ENCODE data around the gene C13orf46. TPM values are rescaled to one million over a fixed set of nuclear protein-coding genes. Genes with fewer than 3 reads are reported as not detected.
A peak's percentile ranks its signal among the peaks of the same experiment; 100 is the strongest.

C13orf46 gene
- total RNA-seq, 3 donors from 2014 or later = 1.3 to 1.8 (median 1.6) TPM

DNA sequence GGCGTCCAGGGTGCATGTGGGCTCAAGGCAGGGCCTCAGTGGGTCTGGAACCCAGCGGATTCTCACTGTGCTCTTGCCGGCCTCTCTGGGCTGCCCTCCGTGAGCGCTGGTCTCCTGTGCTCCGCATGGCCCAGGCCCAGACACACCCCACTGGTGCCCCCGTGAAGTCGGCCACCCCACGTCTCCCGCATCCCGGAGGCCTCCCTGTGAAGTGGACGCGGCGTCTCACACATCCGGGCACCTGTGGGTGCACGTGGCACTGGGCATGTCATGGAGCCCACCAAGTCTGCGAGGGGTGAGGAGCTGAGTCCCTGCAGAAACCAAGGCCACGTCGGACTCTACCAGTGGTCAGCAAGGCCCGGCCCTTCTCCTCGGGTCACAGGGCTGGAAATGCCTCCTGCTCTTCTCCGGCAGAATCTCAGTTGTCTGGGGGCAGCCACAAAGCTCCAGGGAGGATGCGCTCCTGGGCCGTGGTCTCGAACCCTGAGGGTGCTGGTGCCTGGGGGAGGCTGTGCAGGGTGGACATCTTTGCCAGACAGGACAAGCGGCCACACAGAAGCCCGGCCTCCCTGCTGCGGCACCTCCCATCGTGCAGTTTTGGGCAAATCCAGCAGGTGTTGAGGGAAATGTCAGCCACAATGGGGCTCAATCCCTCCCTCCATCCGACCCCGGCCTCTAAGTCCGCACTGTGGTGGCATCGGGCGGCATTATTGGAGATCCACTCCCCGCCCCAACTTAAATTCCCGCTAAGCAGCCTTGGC lies 2.2 kb downstream of the C13orf46 start:
- Histone ChIP-seq H3K4me1 (ENCODE audit: low read depth) (peaks cover 22% of the 10 kb centered on the region), H3K36me3 (ENCODE audit: low read depth) (no peaks in the 10 kb centered on the region), H3K9me3 (no peaks in the 10 kb centered on the region), H3K4me3 (no peak overlapping the region)
- ATAC-seq (no peak), DNase-seq (peak in 2 of 3 donors; percentile 25 to 50)
- TF ChIP-seq CTCF (IDR thresholded peaks at IDR 0.05) = no peak
- intact Hi-C loops (cut with DNase I, micrococcal nuclease) = no loop called here

DNA sequence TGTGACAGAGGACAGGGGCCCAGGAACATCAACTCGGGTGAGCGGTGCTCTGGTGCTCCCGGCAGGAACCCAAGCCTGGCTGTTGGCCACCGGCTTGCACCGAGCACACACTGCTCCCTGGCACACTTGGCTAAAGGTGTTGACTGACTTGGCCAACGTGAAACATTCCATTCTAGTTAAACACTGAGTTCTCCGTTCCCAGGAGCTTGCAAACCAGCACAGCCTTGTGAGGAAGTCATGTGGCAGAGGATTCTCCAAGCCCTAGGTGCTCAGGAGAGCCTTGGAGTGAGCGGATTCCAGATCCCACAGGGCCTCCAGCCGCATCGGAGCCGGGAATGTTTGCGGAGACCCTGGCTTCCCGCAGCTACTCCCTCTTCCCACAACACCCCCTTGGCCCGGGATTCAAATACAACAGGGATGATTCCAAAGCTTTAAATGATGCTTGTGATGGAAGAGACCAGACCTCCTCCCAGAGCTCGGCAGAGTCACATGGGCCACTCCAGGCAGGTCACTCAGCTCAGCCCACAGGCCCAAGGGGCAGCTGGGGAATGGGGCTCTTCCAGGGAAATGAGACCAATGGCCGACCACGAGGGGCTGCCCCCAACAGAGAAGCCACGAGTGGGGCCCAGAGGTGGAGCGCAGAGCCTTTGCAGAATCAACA lies 2.9 kb downstream of the C13orf46 start:
- TF ChIP-seq CTCF (IDR thresholded peaks at IDR 0.05) = no peak
- no peak overlapping the region for H3K4me3 ChIP-seq
- H3K4me1 ChIP-seq (ENCODE audit: low read depth) = peaks cover 22% of the 10 kb centered on the region
- ATAC-seq = peak; percentile 83
- peak; percentile 67 to 76 (median 75) for DNase-seq
- no peaks in the 10 kb centered on the region for H3K9me3 ChIP-seq
- intact Hi-C loops (cut with DNase I, micrococcal nuclease) = no loop called here
- no peaks in the 10 kb centered on the region for H3K36me3 ChIP-seq (ENCODE audit: low read depth)

DNA sequence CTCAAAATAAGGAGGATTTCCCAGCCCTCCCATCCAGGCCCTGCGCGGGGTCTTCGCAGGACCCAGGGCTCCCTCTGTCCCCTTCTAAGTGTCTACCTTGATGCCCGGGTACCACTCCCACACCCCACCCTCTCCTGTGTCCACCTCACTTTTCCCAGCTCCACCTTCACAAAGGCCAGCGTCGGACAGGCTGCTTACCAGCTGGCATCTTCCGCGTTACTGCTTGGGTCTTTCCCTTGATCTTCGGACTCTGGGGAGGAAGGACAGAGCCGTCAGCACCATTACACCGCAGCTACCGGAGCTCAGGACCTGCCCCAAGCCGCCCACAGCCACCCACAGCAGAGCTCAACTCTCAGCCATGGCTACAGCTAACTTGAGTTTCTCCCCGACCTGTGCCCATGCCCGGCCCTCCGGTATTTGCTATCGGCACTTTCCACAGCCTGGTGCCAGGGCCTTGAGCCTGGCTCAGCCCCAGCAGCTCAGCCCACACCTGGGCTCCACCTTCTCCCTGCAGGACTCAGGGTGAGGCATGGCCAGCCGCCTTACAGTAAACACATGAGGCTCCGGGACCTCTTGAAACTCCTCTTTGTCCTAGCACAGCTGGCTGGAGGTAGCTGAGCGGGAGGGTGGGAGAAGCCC lies 3.8 kb downstream of the C13orf46 start:
- ATAC-seq (peak; percentile 92), DNase-seq (peak; percentile 73 to 80 (median 77))
- Histone ChIP-seq H3K4me3 (no peak overlapping the region), H3K36me3 (ENCODE audit: low read depth) (no peaks in the 10 kb centered on the region), H3K9me3 (no peaks in the 10 kb centered on the region), H3K4me1 (ENCODE audit: low read depth) (peaks cover 22% of the 10 kb centered on the region)
- intact Hi-C loops (cut with DNase I, micrococcal nuclease) = no loop called here
- TF ChIP-seq CTCF (IDR thresholded peaks at IDR 0.05) = no peak

GRCh38 chr13:113969311-113969972 lies 4.4 kb downstream of the C13orf46 start:
- Histone ChIP-seq H3K9me3 (no peaks in the 10 kb centered on the region), H3K4me1 (ENCODE audit: low read depth) (peaks cover 22% of the 10 kb centered on the region), H3K4me3 (no peak overlapping the region), H3K36me3 (ENCODE audit: low read depth) (no peaks in the 10 kb centered on the region)
- no peak for TF ChIP-seq CTCF (IDR thresholded peaks at IDR 0.05)
- DNase-seq (peak in 2 of 3 donors; percentile 24 to 39), ATAC-seq (no peak)
- intact Hi-C loops (cut with DNase I, micrococcal nuclease) = no loop called here

GRCh38 chr13:113968463-113969310 lies 5.2 kb downstream of the C13orf46 start:
- no peak for TF ChIP-seq CTCF (IDR thresholded peaks at IDR 0.05)
- intact Hi-C loops (cut with DNase I, micrococcal nuclease) = no loop called here
- no peaks in the 10 kb centered on the region for H3K9me3 ChIP-seq
- ATAC-seq (no peak), DNase-seq (peak in 2 of 3 donors; percentile 21 to 34)
- H3K36me3 ChIP-seq (ENCODE audit: low read depth) = no peaks in the 10 kb centered on the region
- no peak overlapping the region for H3K4me3 ChIP-seq
- peaks cover 22% of the 10 kb centered on the region for H3K4me1 ChIP-seq (ENCODE audit: low read depth)

Data from mucosa of descending colon (tissue), 3 donors.